GM23248 (cell line): Measurements from ENCODE around the gene SOX5. TPM values are rescaled to one million over a fixed set of nuclear protein-coding genes. Genes with fewer than 3 reads are reported as not detected.

Experiments used
- DNase-seq: peaks from one replicate; pipeline ENCODE4 v3.0.0-alpha.2; 2015
- H2AFZ ChIP-seq: fragments of 200-600 bp; sonication (generic); 2 replicates; pipeline ENCODE4 v1.6.1; 2016; ENCODE audit warnings: antibody characterized with exemption
- H3F3A ChIP-seq: fragments of 200-600 bp; sonication (generic); 2 replicates; pipeline ENCODE4 v1.6.1; 2016; ENCODE audit warnings: mild to moderate bottlenecking, antibody characterized with exemption, mixed run types; ENCODE audit not compliant: insufficient read depth
- H3K27ac ChIP-seq: fragments of 200-600 bp; sonication (generic); 2 replicates; pipeline ENCODE4 v1.5.1; 2016; ENCODE audit warnings: mild to moderate bottlenecking
- H3K27me3 ChIP-seq: fragments of 200-600 bp; sonication (generic); replicated peaks from 2 replicates; pipeline ENCODE4 v1.6.1; 2016; ENCODE audit warnings: mild to moderate bottlenecking; ENCODE audit not compliant: insufficient read depth
- H3K36me3 ChIP-seq: fragments of 200-600 bp; sonication (generic); 2 replicates; pipeline ENCODE4 v1.6.1; 2016; ENCODE audit warnings: low read depth, mild to moderate bottlenecking
- H3K4me1 ChIP-seq: fragments of 200-600 bp; sonication (generic); 2 replicates; pipeline ENCODE4 v1.6.1; 2016; ENCODE audit warnings: mild to moderate bottlenecking; ENCODE audit not compliant: insufficient read depth
- H3K4me2 ChIP-seq: fragments of 200-600 bp; sonication (generic); one replicate; pipeline ENCODE4 v1.6.1; 2016; ENCODE audit warnings: mild to moderate bottlenecking; ENCODE audit not compliant: unreplicated experiment
- H3K4me3 ChIP-seq: fragments of 200-600 bp; sonication (generic); 2 replicates; pipeline ENCODE4 v1.5.1; 2016; ENCODE audit warnings: mild to moderate bottlenecking
- H3K79me2 ChIP-seq: fragments of 200-600 bp; sonication (generic); 2 replicates; pipeline ENCODE4 v1.6.1; 2016; ENCODE audit warnings: mild to moderate bottlenecking; ENCODE audit not compliant: insufficient read depth
- H3K9ac ChIP-seq: fragments of 200-600 bp; sonication (generic); 2 replicates; pipeline ENCODE4 v1.6.1; 2016; ENCODE audit warnings: mild to moderate bottlenecking
- H3K9me2 ChIP-seq: fragments of 200-600 bp; sonication (generic); 2 replicates; pipeline ENCODE4 v1.6.1; 2016; ENCODE audit warnings: mixed run types, mild to moderate bottlenecking, moderate library complexity; ENCODE audit not compliant: insufficient read depth
- H3K9me3 ChIP-seq: fragments of 200-600 bp; sonication (generic); one replicate; pipeline ENCODE4 v1.6.1; 2017; ENCODE audit warnings: low read depth
- H4K20me1 ChIP-seq: fragments of 200-600 bp; sonication (generic); 2 replicates; pipeline ENCODE4 v1.6.0; 2016; ENCODE audit not compliant: insufficient read depth
- EZH2 ChIP-seq: fragments of 200-600 bp; sonication (generic); IDR thresholded peaks from 2 replicates; pipeline ENCODE4 v1.6.1; 2018; ENCODE audit warnings: antibody characterized with exemption, mild to moderate bottlenecking; ENCODE audit not compliant: insufficient read depth, poor library complexity, severe bottlenecking
- EZH2phosphoT487 ChIP-seq: fragments of 200-600 bp; sonication (generic); IDR thresholded peaks from 2 replicates; pipeline ENCODE4 v1.6.1; 2018; ENCODE audit warnings: antibody characterized with exemption, moderate library complexity, mild to moderate bottlenecking, low read depth; ENCODE audit not compliant: insufficient read depth
- WGBS, 2 experiments: methylation state at CpG; one replicate each; pipeline ENCODE4 v1.1.6; 2015 to 2017; ENCODE audit warnings: low lambda C conversion rate in 2 of 2, low coverage in 1 of 2; ENCODE audit errors: missing lambda C conversion rate in 2 of 2; 5-methylcytosine and 5-hydroxymethylcytosine counted together
- in situ Hi-C: fragments of 300-500 bp; cut with MboI; formaldehyde crosslinking; loops from 2 replicates; pipeline ENCODE4 v1.15.0; 2020
- polyA plus RNA-seq: library from polyadenylated mRNA; unstranded; fragments of >200 nt; fragmentation: Nextera tagmentation; extraction: Ambion mirVana; gene quantifications from 2 replicates; pipeline ENCODE4 v1.2.1, GENCODE V29; 2016
- total RNA-seq: library from RNA; depleted of rRNA; stranded (reverse); fragments of >200 nt; shearing (Covaris generic); gene quantifications from 2 replicates; pipeline ENCODE4 v1.2.3, GENCODE V29; 2014

Gene SOX5
- total and polyA plus RNA-seq, 2 experiments from 2014 or later = not detected

DNA sequence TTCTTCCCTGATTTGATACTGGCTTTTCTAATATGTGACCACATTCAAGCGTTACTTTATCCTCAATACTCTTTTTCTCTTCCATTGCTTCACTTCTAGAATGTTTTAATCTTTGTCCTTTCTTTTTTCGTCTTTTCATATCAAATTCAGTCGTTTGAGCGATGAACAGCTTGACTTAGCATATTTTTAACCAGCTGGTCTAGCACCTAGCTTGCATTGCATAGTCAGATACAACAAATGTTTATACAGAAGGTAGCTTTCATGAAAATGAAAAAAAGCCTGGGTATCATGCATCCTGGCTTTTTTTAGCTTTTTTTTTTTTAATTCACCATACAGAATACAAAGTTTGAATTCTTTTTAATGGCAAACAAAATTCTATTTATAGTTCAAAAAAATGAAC is 1.2 kb downstream of the SOX5 start:
- Histone ChIP-seq H2AFZ (no peak overlapping the region), H3K4me3 (no peak overlapping the region), H3K9me3 (no peaks in the 10 kb centered on the region), H3F3A (no peaks in the 10 kb centered on the region), H3K4me1 (no peaks in the 10 kb centered on the region), H3K79me2 (no peaks in the 10 kb centered on the region), H3K27me3 (peaks cover 24% of the 10 kb centered on the region), H4K20me1 (no peaks in the 10 kb centered on the region), H3K4me2 (no peak overlapping the region), H3K9me2 (no peaks in the 10 kb centered on the region), H3K36me3 (no peaks in the 10 kb centered on the region), H3K27ac (no peak overlapping the region), H3K9ac (no peak overlapping the region)
- TF ChIP-seq EZH2 = no peak
- TF ChIP-seq EZH2phosphoT487 = no peak
- no peak for DNase-seq
- in situ Hi-C loops = no loop called here
- WGBS, 2 experiments = 33 to 48% methylated on average over 4 of the region's 4 CpGs

DNA sequence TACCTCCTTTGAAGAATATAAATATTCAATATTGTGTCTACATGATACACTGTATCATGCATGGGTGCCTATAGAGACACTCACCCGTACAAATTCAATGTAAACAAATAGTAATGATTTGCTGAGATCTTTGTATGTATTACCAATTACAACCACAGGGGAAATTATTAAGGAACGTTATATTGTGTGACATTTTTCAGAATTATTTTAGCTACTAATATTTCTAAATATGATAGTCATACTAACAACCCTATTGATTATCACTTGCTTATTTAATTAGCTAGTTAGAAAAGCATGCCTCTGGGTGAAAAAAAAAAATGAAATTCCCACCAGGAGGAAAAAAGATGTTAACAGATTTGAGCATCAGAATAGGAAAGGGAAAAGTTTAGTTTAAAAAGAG is 2.1 kb downstream of the SOX5 start:
- Histone ChIP-seq H3K9me3 (no peaks in the 10 kb centered on the region), H3K4me1 (no peaks in the 10 kb centered on the region), H2AFZ (no peak overlapping the region), H3K4me3 (no peak overlapping the region), H3F3A (no peaks in the 10 kb centered on the region), H3K9ac (no peak overlapping the region), H3K79me2 (no peaks in the 10 kb centered on the region), H3K4me2 (no peak overlapping the region), H4K20me1 (no peaks in the 10 kb centered on the region), H3K27ac (no peak overlapping the region), H3K27me3 (peaks cover 24% of the 10 kb centered on the region), H3K9me2 (no peaks in the 10 kb centered on the region), H3K36me3 (no peaks in the 10 kb centered on the region)
- 36 to 40% methylated on average over 2 of the region's 2 CpGs for WGBS, 2 experiments
- no peak for DNase-seq
- TF ChIP-seq EZH2 = no peak
- no peak for TF ChIP-seq EZH2phosphoT487
- in situ Hi-C loops = no loop called here

DNA sequence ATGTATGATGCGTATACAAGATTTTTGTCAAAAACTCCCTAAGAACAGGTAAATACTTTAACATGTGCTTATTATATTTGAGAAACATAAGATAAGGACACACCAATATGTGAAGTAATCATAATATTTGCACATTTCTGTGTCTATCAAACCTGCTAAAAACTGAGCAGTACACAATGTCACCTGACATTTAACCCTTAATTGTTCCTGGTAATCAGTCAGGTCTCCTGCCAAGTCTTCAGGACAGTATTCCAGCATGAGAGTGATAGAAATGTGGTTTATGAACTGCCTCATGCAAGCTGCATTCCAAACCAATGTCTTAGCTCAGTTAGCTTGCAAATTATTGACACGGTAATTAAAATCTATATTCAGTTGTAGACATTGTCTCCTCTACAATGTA is 4.2 kb downstream of the SOX5 start:
- H3K9me2 ChIP-seq = no peaks in the 10 kb centered on the region
- H4K20me1 ChIP-seq = no peaks in the 10 kb centered on the region
- 43 to 51% methylated on average over 2 of the region's 2 CpGs for WGBS, 2 experiments
- no peak for TF ChIP-seq EZH2
- TF ChIP-seq EZH2phosphoT487 = no peak
- H3K36me3 ChIP-seq = no peaks in the 10 kb centered on the region
- no peak overlapping the region for H2AFZ ChIP-seq
- H3K9ac ChIP-seq = no peak overlapping the region
- H3K4me2 ChIP-seq = no peak overlapping the region
- DNase-seq = no peak
- peaks cover 17% of the 10 kb centered on the region for H3K27me3 ChIP-seq
- in situ Hi-C loops = no loop called here
- H3K4me1 ChIP-seq = no peaks in the 10 kb centered on the region
- H3K9me3 ChIP-seq = no peaks in the 10 kb centered on the region
- no peak overlapping the region for H3K27ac ChIP-seq
- H3K4me3 ChIP-seq = no peak overlapping the region
- no peaks in the 10 kb centered on the region for H3F3A ChIP-seq
- H3K79me2 ChIP-seq = no peaks in the 10 kb centered on the region

DNA sequence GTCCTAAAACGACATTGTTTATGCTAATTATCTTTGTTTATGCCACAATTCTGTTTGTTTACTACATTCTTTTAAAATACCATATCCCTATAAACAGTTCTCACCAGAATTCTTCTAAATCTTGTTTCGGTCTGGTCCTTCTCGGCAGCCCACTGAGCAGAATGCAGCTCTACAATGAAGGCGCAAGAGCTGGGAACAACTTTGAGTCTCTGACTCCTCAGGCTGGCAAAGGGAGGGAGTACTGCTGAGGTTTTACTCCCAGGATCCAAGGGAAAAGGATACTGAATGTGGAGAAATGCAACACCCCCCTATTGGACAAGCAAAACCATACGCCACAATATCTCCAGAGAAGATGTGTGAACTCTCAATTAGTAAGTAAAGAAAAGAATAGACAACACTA is 5.4 kb downstream of the SOX5 start:
- Histone ChIP-seq H3K4me1 (no peaks in the 10 kb centered on the region), H3K9me2 (no peaks in the 10 kb centered on the region), H2AFZ (no peak overlapping the region), H3K36me3 (no peaks in the 10 kb centered on the region), H3K9ac (no peak overlapping the region), H3K9me3 (no peaks in the 10 kb centered on the region), H3K4me2 (no peak overlapping the region), H3K27ac (no peak overlapping the region), H3K4me3 (no peak overlapping the region), H3K27me3 (peaks cover 9% of the 10 kb centered on the region), H3F3A (no peaks in the 10 kb centered on the region), H4K20me1 (no peaks in the 10 kb centered on the region), H3K79me2 (no peaks in the 10 kb centered on the region)
- in situ Hi-C loops = no loop called here
- TF ChIP-seq EZH2 = no peak
- no peak for TF ChIP-seq EZH2phosphoT487
- DNase-seq = no peak
- 26 to 37% methylated on average over 5 of the region's 5 CpGs for WGBS, 2 experiments

GRCh38 chr12:23942841-23943240 is 6.6 kb downstream of the SOX5 start:
- TF ChIP-seq EZH2 (no peak), EZH2phosphoT487 (no peak)

More at GRCh38 chr12:23942841-23943240, 6.6 kb downstream of the SOX5 start:
- H3K4me2 ChIP-seq = no peak overlapping the region
- H4K20me1 ChIP-seq = no peaks in the 10 kb centered on the region
- H3F3A ChIP-seq = no peaks in the 10 kb centered on the region
- no peaks in the 10 kb centered on the region for H3K9me3 ChIP-seq
- no peak overlapping the region for H3K27ac ChIP-seq
- DNase-seq = no peak
- in situ Hi-C loops = no loop called here
- no peaks in the 10 kb centered on the region for H3K36me3 ChIP-seq
- H3K9me2 ChIP-seq = no peaks in the 10 kb centered on the region
- H3K4me1 ChIP-seq = no peaks in the 10 kb centered on the region
- no peaks in the 10 kb centered on the region for H3K79me2 ChIP-seq
- H3K9ac ChIP-seq = no peak overlapping the region
- H3K4me3 ChIP-seq = no peak overlapping the region
- H3K27me3 ChIP-seq = no peaks in the 10 kb centered on the region; the same call in 1 of the 2 replicates
- H2AFZ ChIP-seq = no peak overlapping the region
- WGBS, 2 experiments = 17 to 20% methylated on average over 4 of the region's 4 CpGs
